BE2C (cell line): Measurements from ENCODE around the gene C1orf141.

Experiments used
- DNase-seq: peaks from one replicate; pipeline ENCODE4 v3.0.0-alpha.2; 2020
- H3K27me3 ChIP-seq: fragments of 250-450 bp; sonication (Bioruptor Pico); 2 replicates; pipeline ENCODE4 v1.5.1; 2020; ENCODE audit warnings: mild to moderate bottlenecking
- H3K36me3 ChIP-seq: fragments of 250-450 bp; sonication (Bioruptor Pico); 2 replicates; pipeline ENCODE4 v1.5.1; 2020; ENCODE audit warnings: mild to moderate bottlenecking
- H3K4me1 ChIP-seq: fragments of 250-450 bp; sonication (Bioruptor Pico); 2 replicates; pipeline ENCODE4 v1.5.1; 2020
- H3K4me3 ChIP-seq: 2 replicates; pipeline ENCODE4 v1.5.1; 2011; ENCODE audit warnings: low read depth, low read length
- H3K9me3 ChIP-seq: fragments of 250-450 bp; sonication (Bioruptor Pico); 2 replicates; pipeline ENCODE4 v1.5.1; 2020
- CTCF ChIP-seq: IDR thresholded peaks from 2 replicates; pipeline ENCODE4 v1.5.1; 2012; ENCODE audit warnings: mild to moderate bottlenecking, low read depth, low read length

The C1orf141 gene

GRCh38 chr1:67110352-67110751 is 24.4 kb downstream of the C1orf141 start:
- no peaks in the 10 kb centered on the region for H3K9me3 ChIP-seq
- H3K36me3 ChIP-seq = no peaks in the 10 kb centered on the region
- no peaks in the 10 kb centered on the region for H3K4me1 ChIP-seq
- TF ChIP-seq CTCF = no peak
- H3K4me3 ChIP-seq = no peak overlapping the region
- no peaks in the 10 kb centered on the region for H3K27me3 ChIP-seq
- DNase-seq = no peak

GRCh38 chr1:67105508-67105907 is 29.3 kb downstream of the C1orf141 start:
- no peak for TF ChIP-seq CTCF
- H3K27me3 ChIP-seq = no peaks in the 10 kb centered on the region
- H3K4me1 ChIP-seq = no peaks in the 10 kb centered on the region
- H3K9me3 ChIP-seq = no peaks in the 10 kb centered on the region
- H3K36me3 ChIP-seq = no peaks in the 10 kb centered on the region
- H3K4me3 ChIP-seq = no peak overlapping the region
- DNase-seq = no peak

GRCh38 chr1:67103548-67103947 is 31.2 kb downstream of the C1orf141 start:
- Histone ChIP-seq H3K9me3 (no peaks in the 10 kb centered on the region), H3K4me1 (no peaks in the 10 kb centered on the region), H3K36me3 (no peaks in the 10 kb centered on the region), H3K4me3 (no peak overlapping the region), H3K27me3 (no peaks in the 10 kb centered on the region)
- DNase-seq = no peak
- TF ChIP-seq CTCF = no peak

- no peaks in the 10 kb centered on the region for H3K27me3 ChIP-seq
- no peak overlapping the region for H3K4me3 ChIP-seq
- H3K36me3 ChIP-seq = no peaks in the 10 kb centered on the region
- no peak for TF ChIP-seq CTCF
- no peak for DNase-seq
- no peaks in the 10 kb centered on the region for H3K9me3 ChIP-seq
- no peaks in the 10 kb centered on the region for H3K4me1 ChIP-seq
These were observed 33.9 kb downstream of the C1orf141 start for GRCh38 chr1:67100833-67101232.

- H3K27me3 ChIP-seq = no peaks in the 10 kb centered on the region
- H3K36me3 ChIP-seq = no peaks in the 10 kb centered on the region
- DNase-seq = no peak
- H3K4me3 ChIP-seq = no peak overlapping the region
- H3K4me1 ChIP-seq = no peaks in the 10 kb centered on the region
- no peaks in the 10 kb centered on the region for H3K9me3 ChIP-seq
- no peak for TF ChIP-seq CTCF
These were observed 37.5 kb downstream of the C1orf141 start for GRCh38 chr1:67097305-67097704.

- no peaks in the 10 kb centered on the region for H3K27me3 ChIP-seq
- no peaks in the 10 kb centered on the region for H3K9me3 ChIP-seq
These were observed 40.6 kb downstream of the C1orf141 start for GRCh38 chr1:67094191-67094590.

More at GRCh38 chr1:67094191-67094590, 40.6 kb downstream of the C1orf141 start:
- Histone ChIP-seq H3K36me3 (no peaks in the 10 kb centered on the region), H3K4me1 (no peaks in the 10 kb centered on the region), H3K4me3 (no peak overlapping the region)
- TF ChIP-seq CTCF = no peak
- DNase-seq = no peak
